Measurements from ENCODE around the gene SCART1.
"Not testable (repeated sequence)": the region's sequence is repeated elsewhere in the genome, so short reads cannot be mapped to it uniquely, and the experiment has no call there.

GRCh38 chr10:133441356-133441755, 12.4 kb upstream of the SCART1 start:
- TF ChIP-seq CTCF, POLR2AphosphoS5, POLR2A (IDR thresholded peaks at IDR 0.05): not testable (repeated sequence)

Data from prostate gland (tissue), 2 donors.